Middle frontal gyrus (tissue), 1 donor: ENCODE measurements around the gene ZNF814.
"Not testable (repeated sequence)": the region's sequence is repeated elsewhere in the genome, so short reads cannot be mapped to it uniquely, and the experiment has no call there.

Source experiments
- DNase-seq: peaks from one replicate; pipeline ENCODE4 v3.0.0-alpha.2; 2015; ENCODE audit warnings: low spot score; ENCODE audit errors: extremely low spot score

Gene ZNF814

GRCh38 chr19:57817976-57818375 is 70.9 kb downstream of the ZNF814 start:
- DNase-seq, result no peak

- no peak for DNase-seq
Measured at GRCh38 chr19:57816652-57817051, 72.2 kb downstream of the ZNF814 start.

GRCh38 chr19:57815247-57816075 is 73.4 kb downstream of the ZNF814 start:
- DNase-seq, result no peak

GRCh38 chr19:57814505-57815246 is 74.2 kb downstream of the ZNF814 start, which contains the start of gene ZNF552:
TSS of gene ZNF552 (minus strand) at chr19:57814913. CDS start at chr19:57814743, 170 bp downstream.
- peak; percentile 94 for DNase-seq

DNA sequence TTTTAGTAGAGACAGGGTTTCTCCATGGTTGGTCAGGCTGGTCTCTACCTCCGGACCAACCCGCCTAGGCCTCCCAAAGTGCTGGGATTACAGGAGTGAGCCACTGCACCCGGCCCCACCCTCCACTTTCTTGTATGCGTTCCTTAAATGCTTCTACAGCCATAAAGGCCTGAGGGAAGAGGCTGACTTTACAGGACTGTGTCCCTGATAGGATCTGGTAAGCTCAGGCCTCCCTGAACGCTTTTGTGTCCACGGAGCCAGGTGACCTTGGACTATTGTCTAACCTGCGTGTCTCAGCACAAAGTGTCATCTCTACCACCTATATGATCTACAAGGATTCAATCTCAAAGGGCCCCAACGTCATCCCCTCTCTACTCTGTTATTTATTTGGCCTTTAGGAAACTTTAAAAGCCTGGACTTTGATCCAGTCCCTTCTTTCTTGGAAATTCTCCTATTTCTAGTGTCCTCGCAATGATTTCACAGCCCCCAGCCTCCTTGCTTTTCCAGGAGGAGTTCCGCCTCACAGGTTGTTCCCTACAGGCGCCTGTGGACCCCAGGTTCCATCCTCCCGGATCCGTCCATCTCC is 74.8 kb downstream of the ZNF814 start:
- DNase-seq, result no peak

DNA sequence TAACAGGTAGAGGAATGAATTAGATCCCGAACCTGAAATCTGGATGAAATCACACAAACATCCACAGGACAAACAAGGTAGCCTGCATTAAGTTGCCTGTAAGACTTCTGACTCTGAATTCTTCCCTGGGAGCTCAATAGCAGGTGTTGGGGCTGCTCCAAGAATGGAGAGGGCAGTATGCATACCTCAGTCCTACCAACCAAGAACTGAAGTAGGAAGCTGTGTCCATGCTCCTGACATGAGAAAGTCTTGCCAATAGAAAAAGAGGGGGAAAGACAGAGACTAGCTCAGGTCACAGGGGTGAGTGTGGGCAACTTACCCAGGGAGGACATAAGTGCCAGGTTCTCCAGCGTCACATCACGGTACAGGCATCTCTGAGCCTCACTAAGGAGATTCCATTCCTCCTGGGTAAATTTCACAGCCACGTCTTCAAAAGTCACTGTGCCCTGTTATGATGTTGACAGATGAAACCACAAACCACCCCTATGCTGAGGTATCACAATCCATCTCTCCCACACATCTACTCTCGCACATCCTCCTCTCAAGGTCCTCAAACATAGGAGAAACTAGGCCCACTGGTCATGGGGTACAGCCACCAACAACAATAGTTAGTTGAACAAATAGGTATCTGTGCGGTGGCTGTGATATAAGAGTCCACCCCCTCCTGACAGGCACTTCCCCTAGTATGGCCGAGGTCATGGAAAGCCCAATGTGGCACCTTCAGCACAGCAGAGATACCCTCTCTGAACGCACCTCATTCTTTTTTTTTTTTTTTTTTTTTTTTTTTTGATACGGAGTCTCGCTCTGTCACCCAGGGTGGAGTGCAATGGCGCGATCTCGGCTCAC is 75.6 kb downstream of the ZNF814 start:
- DNase-seq, result not testable (repeated sequence)

GRCh38 chr19:57812226-57812625 is 76.6 kb downstream of the ZNF814 start:
- DNase-seq, result no peak

- not testable (repeated sequence) for DNase-seq
Measured at GRCh38 chr19:57810410-57811295, 78.2 kb downstream of the ZNF814 start.

GRCh38 chr19:57807541-57807940 is 81.3 kb downstream of the ZNF814 start:
- DNase-seq, result no peak

GRCh38 chr19:57803594-57804325 is 85.1 kb downstream of the ZNF814 start:
- DNase-seq, result no peak

GRCh38 chr19:57803265-57803593 is 85.6 kb downstream of the ZNF814 start:
- DNase-seq, result no peak

GRCh38 chr19:57802269-57802668 is 86.6 kb downstream of the ZNF814 start:
- DNase-seq, result no peak

GRCh38 chr19:57800696-57801095 is 88.1 kb downstream of the ZNF814 start:
- DNase-seq, result no peak
